Activated CD8-positive, alpha-beta memory T cell treated with anti-CD3 and anti-CD28 coated beads, Interleukin-2, amount 50 U/mL, for 48 hours (primary cell): Measurements from ENCODE around the gene OR56A3.
"Not testable (repeated sequence)": the region's sequence is repeated elsewhere in the genome, so short reads cannot be mapped to it uniquely, and the experiment has no call there.

Experiments used
- DNase-seq: peaks from one replicate; pipeline ENCODE4 v3.0.0-alpha.2; 2020

Gene OR56A3, protein sequence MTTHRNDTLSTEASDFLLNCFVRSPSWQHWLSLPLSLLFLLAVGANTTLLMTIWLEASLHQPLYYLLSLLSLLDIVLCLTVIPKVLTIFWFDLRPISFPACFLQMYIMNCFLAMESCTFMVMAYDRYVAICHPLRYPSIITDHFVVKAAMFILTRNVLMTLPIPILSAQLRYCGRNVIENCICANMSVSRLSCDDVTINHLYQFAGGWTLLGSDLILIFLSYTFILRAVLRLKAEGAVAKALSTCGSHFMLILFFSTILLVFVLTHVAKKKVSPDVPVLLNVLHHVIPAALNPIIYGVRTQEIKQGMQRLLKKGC

GRCh38 chr11:5941951-5942350 lies at the start of gene OR56A3:
Gene OR56A3, plus strand, starts transcription at chr11:5942251. Its CDS starts 5,096 bp downstream, at chr11:5947347.
- no peak for DNase-seq

DNA sequence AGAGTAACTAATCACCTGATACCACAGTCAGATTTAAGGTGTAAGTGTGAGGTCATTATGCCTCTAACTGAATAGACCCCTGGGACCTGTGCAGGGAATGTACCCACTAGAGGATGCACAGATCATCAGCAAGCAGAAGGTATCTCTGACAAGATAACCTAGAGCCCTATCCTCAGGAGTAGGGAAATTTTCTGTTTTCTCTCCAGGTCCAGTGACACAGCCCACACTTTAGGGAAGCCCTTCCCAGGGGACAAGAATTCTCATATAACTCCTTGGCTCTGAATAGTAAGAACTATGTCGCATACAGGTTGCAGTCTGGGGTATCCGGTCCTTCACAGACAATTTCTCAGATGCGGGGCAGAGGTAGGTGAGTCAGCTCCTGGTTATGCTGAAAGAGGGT lies 49.1 kb upstream of the OR56A3 start, which contains the start of gene OR52E5:
Gene OR52E5, plus strand, starts transcription at position 301 of the 400 bp plus-strand sequence. CDS start 7,569 bp downstream, outside the sequence.
- DNase-seq, result no peak

DNA sequence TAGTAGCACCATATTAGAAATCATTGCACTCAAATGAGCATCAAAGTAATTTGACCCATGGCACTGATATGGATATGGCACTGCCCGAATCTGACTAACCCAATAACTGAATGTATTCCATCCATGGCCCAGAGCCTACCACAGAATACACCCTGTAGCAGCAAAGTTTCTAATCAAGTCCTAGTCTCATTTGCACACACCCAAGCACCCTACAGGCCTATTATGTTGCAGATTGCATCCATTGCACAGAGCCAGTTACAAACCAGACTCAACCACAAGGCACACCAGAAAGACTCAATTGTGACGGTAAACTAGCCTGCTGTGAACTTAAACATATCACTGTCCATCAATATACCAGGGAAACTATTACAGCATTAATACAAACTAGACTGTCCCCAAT lies 42.5 kb upstream of the OR56A3 start:
- no peak for DNase-seq

DNA sequence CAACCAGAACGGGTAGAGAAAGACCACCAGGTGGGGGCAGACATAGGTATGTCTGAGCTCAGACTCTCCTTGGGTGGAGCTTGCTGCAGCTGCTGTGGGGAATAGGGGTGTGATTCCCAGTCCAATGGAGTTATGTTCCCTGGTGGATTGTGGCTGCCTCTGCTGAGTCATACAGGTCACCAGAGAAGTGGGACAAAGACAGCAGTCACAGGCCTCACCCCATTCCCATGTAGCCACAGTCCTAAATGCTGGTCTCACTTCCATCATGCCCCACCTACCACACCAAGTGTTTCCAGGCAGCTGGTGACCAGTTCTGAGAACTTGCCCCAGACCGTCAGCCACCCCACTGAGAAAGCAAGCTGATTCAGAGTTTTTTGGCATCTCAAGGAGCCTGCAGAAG lies 31.5 kb upstream of the OR56A3 start:
- no peak for DNase-seq

DNA sequence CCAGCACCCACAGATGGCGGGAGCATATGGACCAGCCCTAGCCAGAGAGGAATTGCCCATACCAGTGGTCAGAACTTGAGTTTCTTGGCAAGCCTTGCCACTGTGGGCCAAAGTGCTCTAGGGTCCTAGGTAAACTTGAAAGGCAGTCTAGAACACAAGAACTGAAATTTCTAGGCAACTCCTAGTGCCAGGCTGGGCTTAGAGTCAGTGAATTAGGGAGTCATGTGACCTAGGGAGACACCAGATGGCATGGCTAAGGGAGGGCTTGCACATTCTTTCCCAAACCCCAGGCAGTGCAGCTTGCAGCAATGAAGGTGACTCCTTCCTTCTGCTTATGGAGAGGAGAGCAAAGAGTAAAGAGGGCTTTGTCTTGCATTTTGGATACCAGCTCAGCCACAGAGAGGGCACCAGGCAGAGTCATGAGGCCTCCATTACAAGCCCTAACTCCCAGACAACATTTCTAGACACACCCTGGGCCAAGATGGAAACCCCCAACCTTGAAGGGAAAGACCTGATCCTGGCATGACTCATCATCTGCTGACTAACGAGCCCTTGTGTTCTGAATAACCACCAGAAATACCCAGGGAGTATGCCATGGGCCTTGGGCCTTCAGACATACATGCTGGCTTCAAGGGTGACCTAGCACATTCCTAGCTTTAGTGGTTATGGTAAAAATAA lies 19.2 kb upstream of the OR56A3 start:
- no peak for DNase-seq

- no peak for DNase-seq
Measured at GRCh38 chr11:5923427-5923776, 18.6 kb upstream of the OR56A3 start.

DNA sequence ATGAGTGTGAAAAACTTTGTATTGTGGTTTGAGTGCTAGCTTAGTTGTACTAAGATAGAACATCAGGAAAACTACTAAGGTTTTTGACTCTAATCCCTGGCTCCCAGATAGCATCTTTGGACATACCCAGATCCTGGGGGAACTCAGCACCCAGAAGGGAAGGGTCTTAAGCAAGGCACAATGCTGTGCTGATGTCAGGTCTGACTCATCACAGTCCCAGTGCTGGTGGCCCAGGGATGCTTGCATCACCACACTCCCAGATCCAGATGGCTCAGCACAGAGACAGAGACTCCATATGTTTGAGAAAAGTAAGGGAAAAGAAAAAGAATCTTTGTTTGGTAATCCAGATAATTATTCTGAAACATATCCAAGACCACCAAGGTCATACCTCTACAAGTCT lies 18.3 kb upstream of the OR56A3 start:
- DNase-seq, result no peak

- no peak for DNase-seq
Measured at GRCh38 chr11:5928271-5928670, 13.8 kb upstream of the OR56A3 start.

GRCh38 chr11:5928811-5929210 lies 13.2 kb upstream of the OR56A3 start:
- no peak for DNase-seq

DNA sequence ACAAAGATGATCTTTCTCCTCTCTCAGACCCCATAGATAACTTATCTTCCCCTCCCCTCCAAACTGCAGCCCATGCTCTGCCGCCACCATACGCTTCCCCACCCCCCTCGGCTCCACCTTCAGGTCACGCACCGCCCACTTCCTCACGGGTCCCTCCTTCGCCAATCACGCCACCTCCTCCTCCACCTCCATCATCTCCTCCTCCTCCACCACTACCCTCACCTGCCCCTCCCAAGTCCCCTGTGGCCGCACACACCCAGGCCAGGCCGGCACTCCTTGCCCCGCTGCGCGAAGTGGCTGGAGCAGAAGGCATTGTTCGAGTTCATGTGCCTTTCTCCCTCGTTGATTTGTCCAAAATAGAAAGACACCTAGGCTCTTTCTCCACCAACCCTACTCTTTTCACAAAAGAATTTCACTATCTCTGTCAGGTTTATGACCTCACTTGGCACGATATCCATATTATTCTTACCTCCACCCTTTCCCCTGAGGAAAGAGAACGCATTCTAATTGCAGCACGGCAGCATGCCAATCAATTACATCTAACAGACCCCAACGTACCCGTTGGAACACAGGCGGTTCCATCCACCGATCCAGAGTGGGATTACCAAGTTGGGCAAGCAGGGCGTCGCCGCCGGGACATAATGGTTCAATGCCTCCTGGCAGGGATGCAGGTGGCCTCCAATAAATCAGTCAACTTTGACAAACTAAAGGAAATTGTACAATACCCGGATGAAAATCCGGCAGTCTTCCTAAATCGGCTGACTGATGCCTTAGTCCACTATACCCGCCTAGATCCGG lies 12.3 kb upstream of the OR56A3 start:
- no peak for DNase-seq

DNA sequence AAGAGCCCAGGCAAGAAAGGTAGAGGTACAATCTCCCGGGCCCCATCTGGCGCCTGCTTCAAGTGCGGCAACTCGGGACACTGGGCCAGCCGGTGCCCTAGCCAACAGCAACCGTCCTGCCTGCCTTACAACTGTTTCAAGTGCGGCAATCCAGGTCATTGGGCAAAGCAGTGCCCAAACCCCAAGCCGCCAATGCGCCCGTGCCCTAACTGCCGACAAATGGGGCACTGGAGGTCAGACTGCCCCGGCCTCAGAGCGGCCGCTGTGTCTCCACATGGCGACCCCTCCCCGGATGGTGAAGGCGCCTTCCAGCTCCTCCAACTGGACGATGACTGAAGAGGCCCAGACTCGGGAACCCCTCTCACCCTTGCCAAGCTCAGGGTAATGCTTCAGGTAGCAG lies 11.4 kb upstream of the OR56A3 start:
- no peak for DNase-seq

DNA sequence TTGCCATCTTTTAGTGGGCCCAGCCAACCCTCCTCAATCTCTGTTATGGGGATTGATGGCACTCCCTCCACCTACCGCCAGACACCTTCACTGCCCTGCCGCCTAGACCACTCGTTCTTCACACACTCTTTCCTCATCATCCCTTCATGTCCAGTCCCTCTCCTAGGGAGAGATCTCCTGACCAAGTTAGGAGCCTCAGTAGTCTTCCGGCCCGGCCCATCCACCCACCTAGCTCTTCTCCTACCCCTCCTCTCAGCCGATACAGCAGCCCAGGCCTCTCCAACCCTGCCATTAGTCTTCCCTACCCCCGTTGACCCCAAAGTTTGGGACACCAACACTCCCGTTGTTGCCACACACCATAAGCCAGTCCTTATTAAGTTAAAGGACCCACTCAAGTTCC lies 11.0 kb upstream of the OR56A3 start:
- no peak for DNase-seq

DNA sequence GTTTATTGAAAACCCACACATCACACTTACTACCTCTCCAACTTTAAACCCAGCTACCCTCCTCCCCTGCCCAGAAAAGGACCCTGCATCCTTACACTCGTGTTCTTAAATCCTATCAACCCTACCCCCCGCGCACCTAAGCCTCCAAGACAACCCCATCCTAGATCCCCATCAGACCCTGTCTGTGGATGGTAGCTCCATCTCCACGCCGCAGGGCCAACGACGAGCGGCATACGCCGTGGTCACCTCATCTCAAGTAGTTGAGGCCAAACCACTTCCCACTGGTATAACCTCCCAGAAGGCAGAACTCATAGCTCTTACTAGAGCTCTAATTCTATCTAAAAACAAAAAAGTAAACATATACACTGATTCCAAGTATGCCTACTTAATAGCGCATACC lies 9.4 kb upstream of the OR56A3 start:
- DNase-seq, result no peak

GRCh38 chr11:5933116-5933515 lies 8.9 kb upstream of the OR56A3 start:
- no peak for DNase-seq

GRCh38 chr11:5937868-5938602 lies 4.0 kb upstream of the OR56A3 start:
- DNase-seq, result no peak

- DNase-seq, result no peak
Measured at GRCh38 chr11:5938603-5938965, 3.5 kb upstream of the OR56A3 start.

- DNase-seq, result no peak
Measured at GRCh38 chr11:5940748-5941147, 1.3 kb upstream of the OR56A3 start.

GRCh38 chr11:5955586-5955985 lies 13.5 kb downstream of the OR56A3 start:
- no peak for DNase-seq

GRCh38 chr11:5960704-5961320 lies 18.8 kb downstream of the OR56A3 start:
- not testable (repeated sequence) for DNase-seq

DNA sequence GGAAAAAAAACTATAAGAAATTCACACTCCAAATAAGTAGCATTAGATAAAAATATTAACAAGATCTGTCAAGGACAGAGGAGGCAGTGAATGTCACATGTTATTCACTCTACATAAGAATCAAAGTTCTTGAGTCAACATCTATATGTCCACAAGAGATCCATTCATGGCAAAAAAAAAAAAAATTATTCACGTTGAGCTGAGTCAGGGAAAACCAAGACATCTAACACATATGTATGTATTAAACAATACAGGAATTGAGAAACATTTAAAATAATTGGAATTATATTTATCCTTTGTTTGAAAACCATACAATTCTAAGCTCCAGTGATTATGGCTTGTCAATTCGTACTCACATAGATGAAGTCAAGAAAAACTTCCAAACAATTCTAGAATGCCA lies 24.9 kb downstream of the OR56A3 start:
- DNase-seq, result no peak

DNA sequence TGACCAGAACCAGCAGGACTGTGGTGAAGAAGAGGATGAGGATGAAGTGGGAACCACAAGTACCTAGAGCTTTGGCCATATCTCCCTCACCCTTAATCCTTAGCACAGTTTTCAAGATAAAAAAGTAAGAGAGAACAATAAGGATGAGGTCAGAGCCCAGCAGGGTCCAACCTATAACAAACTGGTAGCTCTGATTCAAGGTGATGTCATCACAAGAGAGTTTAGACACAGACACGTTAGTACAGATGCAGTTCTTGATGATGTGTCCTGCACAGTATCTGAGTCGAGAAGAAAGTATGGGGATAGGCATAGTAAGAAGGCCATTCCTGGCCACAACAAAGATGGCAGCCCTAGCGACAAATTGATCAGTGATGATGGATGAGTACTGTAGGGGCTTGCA lies 25.7 kb downstream of the OR56A3 start:
- no peak for DNase-seq

DNA sequence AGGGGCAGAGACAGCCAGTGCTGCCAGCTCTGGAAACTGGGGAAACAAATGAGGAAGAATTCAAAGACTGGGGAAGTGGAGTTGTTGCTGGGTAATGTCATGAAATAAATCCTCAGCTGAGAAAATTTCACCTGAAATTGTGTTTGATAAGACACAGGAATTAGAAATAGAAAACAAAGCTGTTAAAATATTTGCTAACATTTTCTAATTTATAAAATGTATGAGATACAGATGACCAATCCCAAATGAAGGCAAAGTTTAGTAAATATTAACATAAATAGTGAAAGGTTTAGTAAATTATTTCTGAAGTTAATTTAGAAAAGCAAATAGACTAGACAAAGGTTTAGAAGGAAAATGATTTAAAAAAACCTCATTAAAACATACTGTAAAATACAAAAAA lies 26.3 kb downstream of the OR56A3 start, which contains the start of gene OR56A5:
Gene OR56A5, minus strand, starts transcription at position 101 of the 400 bp plus-strand sequence. Its CDS starts 0 bp downstream, at position 101.
- no peak for DNase-seq

GRCh38 chr11:5973530-5973929 lies 31.5 kb downstream of the OR56A3 start:
- no peak for DNase-seq
